Right atrium auricular region (tissue), 2 donors: ENCODE data around the gene ACAD8. TPM values are rescaled to one million over a fixed set of nuclear protein-coding genes. Genes with fewer than 3 reads are reported as not detected.

ENCODE experiments used
- DNase-seq: peaks from one replicate; pipeline ENCODE4 v3.0.0-alpha.2; 2019; ENCODE audit warnings: low spot score
- H3K27ac ChIP-seq, 2 donors: fragments of 200-600 bp; sonication (generic); 1 replicate in 1 of 2; 2 replicates in 1 of 2; pipeline ENCODE4 v1.5.1; 2016 to 2019
- H3K27me3 ChIP-seq, 2 donors: fragments of 200-600 bp; sonication (generic); one replicate each; pipeline versions ENCODE4 v1.5.1 to v1.6.0; 2017 to 2019
- H3K36me3 ChIP-seq: fragments of 200-600 bp; sonication (generic); one replicate; pipeline ENCODE4 v1.5.1; 2016
- H3K4me1 ChIP-seq, 2 donors: fragments of 200-600 bp; sonication (generic); one replicate each; pipeline versions ENCODE4 v1.5.1 to v1.6.0; 2017 to 2019
- H3K4me3 ChIP-seq, 2 donors: fragments of 200-600 bp; sonication (generic); 1 replicate in 1 of 2; 2 replicates in 1 of 2; pipeline ENCODE4 v1.5.1; 2017 to 2019; ENCODE audit warnings: mild to moderate bottlenecking in 1 of 2, moderate library complexity in 1 of 2
- H3K9me3 ChIP-seq, 2 donors: fragments of 200-600 bp; sonication (generic); one replicate each; pipeline ENCODE4 v1.5.1; 2019
- total RNA-seq, 2 donors: library from RNA; depleted of rRNA; stranded (reverse); fragments of >200 nt; gene quantifications; one replicate each; pipeline ENCODE4 v1.1.0, GENCODE V29; 2016
- TF ChIP-seq, protein P1 (sequence below), 2 donors: fragments of 200-600 bp; sonication (generic); IDR thresholded peaks; one replicate each; pipeline ENCODE4 v1.5.1; 2019; ENCODE audit warnings: antibody characterized with exemption in 2 of 2

ACAD8 gene
- total RNA-seq, 2 donors from 2014 or later, result 17.6 to 32.9 TPM

DNA sequence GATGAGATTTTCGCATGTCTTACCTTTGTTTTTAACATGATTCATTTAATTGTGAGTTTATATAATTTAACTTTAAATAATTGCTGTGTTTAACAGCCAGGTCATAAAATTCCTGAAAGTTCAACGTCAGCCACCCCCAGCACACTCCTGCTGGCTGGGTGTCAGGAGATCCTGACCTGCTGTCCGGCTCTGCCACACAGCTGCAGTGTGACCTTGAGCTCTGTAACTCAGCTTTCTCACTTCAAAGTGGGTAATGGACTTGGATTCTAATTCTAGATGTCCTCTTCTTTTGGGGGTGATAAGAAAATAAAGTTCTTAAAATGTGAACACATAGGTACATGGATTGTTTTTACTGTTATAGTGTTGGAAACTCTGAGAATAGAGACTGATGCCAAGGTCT lies 18.0 kb upstream of the ACAD8 start:
- peaks cover 27% of the 10 kb centered on the region for H3K36me3 ChIP-seq

DNA sequence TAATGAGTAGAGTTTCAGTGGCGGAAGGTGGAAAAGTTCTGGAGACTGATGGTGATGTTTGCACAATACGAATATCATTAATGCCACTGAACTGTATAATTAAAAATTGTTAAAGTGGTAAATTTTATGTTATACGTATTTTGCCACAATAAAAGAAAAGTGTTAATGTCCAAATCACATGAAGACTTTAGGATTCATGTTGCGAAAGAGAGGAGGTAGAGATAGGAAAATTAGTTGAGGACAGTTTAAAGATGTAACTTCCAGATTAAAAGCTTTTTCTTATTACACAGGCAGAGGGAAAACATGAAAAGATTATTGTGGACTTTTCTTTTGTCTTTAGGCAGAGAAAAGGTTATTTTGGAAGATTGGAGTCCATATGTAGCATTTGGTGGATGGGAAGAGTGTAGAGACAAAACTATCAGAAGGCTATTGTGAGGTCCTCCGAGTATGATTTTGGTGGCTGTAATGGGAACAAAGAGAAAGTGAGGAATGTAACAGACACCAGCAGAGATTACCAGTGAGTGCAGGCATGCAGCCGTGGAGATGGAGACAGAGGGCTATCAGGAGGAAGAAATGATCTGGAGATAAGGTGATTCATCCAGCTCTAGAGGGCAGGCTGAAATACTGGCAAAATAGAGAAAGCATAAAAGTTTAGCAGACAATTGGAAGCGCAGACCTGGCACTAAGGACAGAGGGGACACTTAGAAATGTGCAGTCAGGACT lies 16.4 kb upstream of the ACAD8 start:
- Histone ChIP-seq H3K27ac (no peak overlapping the region), H3K36me3 (peaks cover 39% of the 10 kb centered on the region), H3K27me3 (no peaks in the 10 kb centered on the region), H3K4me1 (peaks cover 0 to 26% of the 10 kb centered on the region in 2 donors), H3K9me3 (no peaks in the 10 kb centered on the region), H3K4me3 (no peak overlapping the region)
- TF ChIP-seq, protein P1, sequence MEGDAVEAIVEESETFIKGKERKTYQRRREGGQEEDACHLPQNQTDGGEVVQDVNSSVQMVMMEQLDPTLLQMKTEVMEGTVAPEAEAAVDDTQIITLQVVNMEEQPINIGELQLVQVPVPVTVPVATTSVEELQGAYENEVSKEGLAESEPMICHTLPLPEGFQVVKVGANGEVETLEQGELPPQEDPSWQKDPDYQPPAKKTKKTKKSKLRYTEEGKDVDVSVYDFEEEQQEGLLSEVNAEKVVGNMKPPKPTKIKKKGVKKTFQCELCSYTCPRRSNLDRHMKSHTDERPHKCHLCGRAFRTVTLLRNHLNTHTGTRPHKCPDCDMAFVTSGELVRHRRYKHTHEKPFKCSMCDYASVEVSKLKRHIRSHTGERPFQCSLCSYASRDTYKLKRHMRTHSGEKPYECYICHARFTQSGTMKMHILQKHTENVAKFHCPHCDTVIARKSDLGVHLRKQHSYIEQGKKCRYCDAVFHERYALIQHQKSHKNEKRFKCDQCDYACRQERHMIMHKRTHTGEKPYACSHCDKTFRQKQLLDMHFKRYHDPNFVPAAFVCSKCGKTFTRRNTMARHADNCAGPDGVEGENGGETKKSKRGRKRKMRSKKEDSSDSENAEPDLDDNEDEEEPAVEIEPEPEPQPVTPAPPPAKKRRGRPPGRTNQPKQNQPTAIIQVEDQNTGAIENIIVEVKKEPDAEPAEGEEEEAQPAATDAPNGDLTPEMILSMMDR (IDR thresholded peaks at IDR 0.05), result no peak
- DNase-seq, result no peak

More for the DNA sequence above, 18.0 kb upstream of the ACAD8 start:
- TF ChIP-seq, protein P1 (IDR thresholded peaks at IDR 0.05), result no peak
- DNase-seq, result no peak
- peaks cover 0 to 40% of the 10 kb centered on the region in 2 donors for H3K4me1 ChIP-seq
- no peak overlapping the region for H3K4me3 ChIP-seq
- no peaks in the 10 kb centered on the region for H3K27me3 ChIP-seq
- H3K9me3 ChIP-seq, result no peaks in the 10 kb centered on the region
- peak overlapping the region in 1 of 2 donors; percentile 19 for H3K27ac ChIP-seq

DNA sequence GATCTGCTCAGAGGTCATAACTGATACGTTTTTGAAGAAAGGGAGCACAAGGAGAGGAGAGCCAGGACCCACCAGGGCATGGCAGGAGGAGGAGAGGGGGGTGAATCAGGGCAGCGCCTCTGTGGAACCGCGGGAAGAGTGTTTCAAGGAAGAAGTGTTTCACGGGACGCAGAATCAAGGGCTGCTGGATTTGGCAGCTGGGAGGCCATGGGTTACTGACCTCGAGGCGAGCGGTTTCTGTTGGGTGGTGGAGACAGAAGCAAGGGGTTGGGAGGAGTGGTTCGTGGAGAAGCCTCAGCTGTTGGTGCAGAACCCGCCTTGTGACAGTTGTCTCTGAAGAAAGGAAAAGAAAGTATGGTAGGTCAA lies 15.8 kb upstream of the ACAD8 start:
- no peaks in the 10 kb centered on the region for H3K27me3 ChIP-seq
- H3K9me3 ChIP-seq, result no peaks in the 10 kb centered on the region
- peaks cover 44% of the 10 kb centered on the region for H3K36me3 ChIP-seq
- no peak for DNase-seq
- no peak overlapping the region for H3K4me3 ChIP-seq
- no peak overlapping the region for H3K27ac ChIP-seq
- TF ChIP-seq, protein P1 (IDR thresholded peaks at IDR 0.05), result no peak
- peaks cover 0 to 20% of the 10 kb centered on the region in 2 donors for H3K4me1 ChIP-seq

DNA sequence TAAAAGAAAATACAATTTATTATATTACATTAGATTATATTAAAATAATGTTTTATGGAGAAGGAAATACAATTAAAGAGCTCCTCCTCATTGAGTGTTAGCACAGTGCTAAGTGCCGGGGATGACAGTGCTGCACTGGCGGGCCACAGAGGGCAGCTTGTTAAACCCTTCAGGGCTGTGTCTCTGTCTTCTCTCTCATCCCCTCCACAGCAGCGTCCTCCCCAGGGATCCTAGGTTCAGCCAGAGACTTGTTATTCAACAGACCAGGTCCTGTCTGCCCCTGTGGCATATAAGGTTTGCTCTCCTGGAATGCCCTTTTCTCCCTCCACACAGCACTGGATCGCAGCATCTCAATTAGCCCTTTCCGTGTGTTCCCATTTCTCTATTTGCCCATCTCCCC lies 14.4 kb upstream of the ACAD8 start:
- peaks cover 0 to 7% of the 10 kb centered on the region in 2 donors for H3K4me1 ChIP-seq
- TF ChIP-seq, protein P1 (IDR thresholded peaks at IDR 0.05), result no peak
- DNase-seq, result no peak
- H3K36me3 ChIP-seq, result peaks cover 58% of the 10 kb centered on the region
- no peak overlapping the region for H3K4me3 ChIP-seq
- H3K9me3 ChIP-seq, result no peaks in the 10 kb centered on the region
- no peaks in the 10 kb centered on the region for H3K27me3 ChIP-seq
- no peak overlapping the region for H3K27ac ChIP-seq

DNA sequence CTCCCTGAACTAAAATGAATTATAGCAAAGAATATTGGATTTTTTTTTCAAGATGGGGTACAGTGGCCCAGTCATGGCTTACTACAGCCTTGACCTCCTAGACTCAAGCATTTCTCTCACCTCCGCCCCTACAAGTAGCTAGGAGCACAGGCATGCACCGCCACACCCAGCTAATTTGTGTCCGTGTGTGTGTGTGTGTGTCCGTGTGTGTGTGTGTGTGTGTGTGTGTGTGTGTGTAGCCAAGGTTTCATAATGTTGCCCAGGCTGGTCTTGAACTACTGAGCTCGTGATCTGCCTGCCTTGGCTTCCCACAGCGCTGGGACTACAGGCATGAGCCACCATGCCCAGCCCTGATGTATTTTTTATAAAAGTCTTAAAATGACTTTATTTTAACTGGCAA lies 12.8 kb upstream of the ACAD8 start:
- no peaks in the 10 kb centered on the region for H3K4me1 ChIP-seq
- no peak overlapping the region for H3K27ac ChIP-seq
- no peaks in the 10 kb centered on the region for H3K9me3 ChIP-seq
- no peaks in the 10 kb centered on the region for H3K27me3 ChIP-seq
- no peak for DNase-seq
- H3K4me3 ChIP-seq, result no peak overlapping the region
- H3K36me3 ChIP-seq, result peaks cover 67% of the 10 kb centered on the region
- TF ChIP-seq, protein P1 (IDR thresholded peaks at IDR 0.05), result no peak

DNA sequence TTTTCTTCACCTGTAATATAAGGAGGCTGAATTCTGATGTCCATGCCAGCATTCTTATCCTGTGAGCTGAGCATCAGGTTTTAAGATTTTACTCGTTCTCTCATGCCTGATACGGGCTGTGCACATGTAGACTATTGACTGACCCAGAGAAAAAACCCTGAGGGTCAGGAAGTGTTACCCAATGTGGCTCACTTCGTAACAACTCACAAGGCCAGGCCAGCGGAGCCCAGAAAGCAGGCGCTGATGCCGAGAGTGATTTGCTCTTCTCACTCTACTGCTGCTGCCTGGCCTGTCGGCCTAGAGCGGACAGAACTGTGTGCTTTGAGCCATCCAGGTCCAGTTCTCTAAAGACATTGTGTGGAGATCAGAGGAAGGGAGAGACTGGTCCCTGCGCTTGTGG lies 11.0 kb upstream of the ACAD8 start:
- DNase-seq, result no peak
- TF ChIP-seq, protein P1 (IDR thresholded peaks at IDR 0.05), result no peak
- Histone ChIP-seq H3K27ac (no peak overlapping the region), H3K27me3 (no peaks in the 10 kb centered on the region), H3K4me1 (no peaks in the 10 kb centered on the region), H3K36me3 (peaks cover 77% of the 10 kb centered on the region), H3K9me3 (no peaks in the 10 kb centered on the region), H3K4me3 (no peak overlapping the region)
